H1 (cell line): ENCODE measurements around the gene SPIRE1. TPM values are rescaled to one million over a fixed set of nuclear protein-coding genes. Genes with fewer than 3 reads are reported as not detected.

ENCODE experiments used
- CTCF ChIA-PET: fragments of 300-600 bp; sonication (Branson Sonifier 250); formaldehyde crosslinking; loops from one replicate; lab custom pipeline; 2021; ENCODE audit not compliant: partially characterized antibody; lab: Charles Lee
- POLR2A ChIA-PET: fragments of 300-600 bp; sonication (Branson Sonifier 250); formaldehyde crosslinking; loops from one replicate; lab custom pipeline; 2021; ENCODE audit warnings: inconsistent platforms; ENCODE audit not compliant: partially characterized antibody; lab: Charles Lee
- DNase-seq, 2 experiments: peaks; one replicate each; pipeline versions ENCODE4 v3.0.0 to v3.0.0-alpha.2; 2010 to 2022; ENCODE audit warnings: low spot score in 2 of 2, low read depth in 1 of 2, mixed read lengths in 1 of 2
- FAIRE-seq: peaks from 2 replicates; lab custom pipeline; 2011; peaks lifted over from hg19 to GRCh38; lab: Jason Lieb, UNC
- H2AFZ ChIP-seq: 2 replicates; pipeline ENCODE4 v1.8.1; 2012; ENCODE audit warnings: low read length, inconsistent platforms
- H2AK5ac ChIP-seq: 2 replicates; pipeline ENCODE4 v1.6.1; 2013; ENCODE audit warnings: low read depth, low read length
- H2BK120ac ChIP-seq: replicated peaks from 2 replicates; pipeline ENCODE3; 2013; ENCODE audit warnings: low read depth, low read length, inconsistent platforms
- H2BK12ac ChIP-seq: 2 replicates; pipeline ENCODE4 v1.6.1; 2013; ENCODE audit warnings: low read depth, low read length
- H2BK15ac ChIP-seq: 2 replicates; pipeline ENCODE4 v1.6.1; 2013; ENCODE audit warnings: low read length
- H2BK20ac ChIP-seq: 2 replicates; pipeline ENCODE4 v1.6.1; 2013; ENCODE audit warnings: low read length
- H2BK5ac ChIP-seq: 2 replicates; pipeline ENCODE4 v1.6.1; 2013; ENCODE audit warnings: low read depth, low read length
- H3K14ac ChIP-seq: 2 replicates; pipeline ENCODE4 v1.6.1; 2013; ENCODE audit warnings: inconsistent platforms; ENCODE audit not compliant: insufficient read length
- H3K18ac ChIP-seq: 2 replicates; pipeline ENCODE4 v1.6.1; 2013; ENCODE audit warnings: low read length; ENCODE audit errors: extremely low read depth
- H3K23ac ChIP-seq: 2 replicates; pipeline ENCODE4 v1.6.1; 2013; ENCODE audit warnings: inconsistent platforms; ENCODE audit not compliant: insufficient read length
- H3K23me2 ChIP-seq: 2 replicates; pipeline ENCODE4 v1.6.1; 2013; ENCODE audit warnings: low read depth, low read length
- H3K27ac ChIP-seq: 2 replicates; pipeline ENCODE4 v1.6.1; 2011; ENCODE audit warnings: low read depth, low read length, inconsistent platforms
- H3K27me3 ChIP-seq, 4 experiments: replicated peaks in 1 of 4; 1 replicate in 1 of 4; 2 replicates in 3 of 4; pipeline versions ENCODE4 v1.6.1 to v1.8.1; 2011 to 2013; ENCODE audit warnings: low read length in 3 of 4, mild to moderate bottlenecking in 3 of 4, inconsistent platforms in 2 of 4, mixed read lengths in 2 of 4, moderate library complexity in 1 of 4; ENCODE audit not compliant: control insufficient read depth in 3 of 4, insufficient read depth in 3 of 4; ENCODE audit errors: extremely low read depth in 1 of 4
- H3K36me3 ChIP-seq, 4 experiments: 2 replicates each; pipeline versions ENCODE4 v1.6.1 to v1.8.1; 2011 to 2013; ENCODE audit warnings: mild to moderate bottlenecking in 4 of 4, low read length in 3 of 4, moderate library complexity in 2 of 4, control low read depth in 1 of 4, inconsistent platforms in 1 of 4; ENCODE audit not compliant: insufficient read depth in 4 of 4, control insufficient read depth in 2 of 4
- H3K4ac ChIP-seq: replicated peaks from 2 replicates; pipeline ENCODE3; 2013; ENCODE audit warnings: low read length, low read depth, mixed read lengths, inconsistent platforms; ENCODE audit not compliant: insufficient read length
- H3K4me1 ChIP-seq, 4 experiments: replicated peaks in 1 of 4; 1 replicate in 1 of 4; 2 replicates in 3 of 4; pipeline versions ENCODE4 v1.6.1 to v1.8.1; 2011 to 2013; ENCODE audit warnings: low read length in 3 of 4, inconsistent platforms in 2 of 4, mixed read lengths in 1 of 4; ENCODE audit not compliant: insufficient read depth in 4 of 4, control insufficient read depth in 3 of 4
- H3K4me2 ChIP-seq, 2 experiments: 2 replicates each; pipeline versions ENCODE4 v1.6.1 to v1.8.1; 2011 to 2013; ENCODE audit warnings: low read depth in 2 of 2, low read length in 2 of 2, control low read depth in 1 of 2, inconsistent platforms in 1 of 2, mild to moderate bottlenecking in 1 of 2; ENCODE audit not compliant: insufficient read depth in 1 of 2
- H3K4me3 ChIP-seq, 4 experiments: fragments of 200-600, 300-600 bp in 1 of 4; sonication (generic), shearing (Covaris generic), sonication (Bioruptor Twin) in 1 of 4; 2 replicates each; pipeline versions ENCODE4 v1.5.1 to v1.8.1; 2011 to 2016; ENCODE audit warnings: low read length in 4 of 4, low read depth in 3 of 4, control low read depth in 2 of 4, inconsistent platforms in 2 of 4, mild to moderate bottlenecking in 2 of 4, mixed read lengths in 1 of 4, moderate library complexity in 1 of 4; ENCODE audit not compliant: insufficient read depth in 2 of 4; ENCODE audit errors: extremely low read depth in 1 of 4
- H3K56ac ChIP-seq: replicated peaks from 2 replicates; pipeline ENCODE3; 2013; ENCODE audit warnings: low read depth, mild to moderate bottlenecking, mixed read lengths, low read length, inconsistent platforms; ENCODE audit not compliant: insufficient read length
- H3K79me1 ChIP-seq: 2 replicates; pipeline ENCODE4 v1.6.1; 2013; ENCODE audit warnings: low read depth, low read length, control low read depth
- H3K79me2 ChIP-seq, 2 experiments: 2 replicates each; pipeline versions ENCODE4 v1.6.1 to v1.8.1; 2012 to 2013; ENCODE audit warnings: low read length in 2 of 2, mild to moderate bottlenecking in 2 of 2, inconsistent platforms in 1 of 2; ENCODE audit not compliant: insufficient read depth in 2 of 2, control insufficient read depth in 1 of 2
- H3K9ac ChIP-seq, 4 experiments: replicated peaks in 1 of 4; 1 replicate in 1 of 4; 2 replicates in 3 of 4; pipeline versions ENCODE4 v1.6.1 to v1.8.1; 2011 to 2013; ENCODE audit warnings: low read depth in 3 of 4, low read length in 3 of 4, control low read depth in 2 of 4, mild to moderate bottlenecking in 2 of 4, moderate library complexity in 2 of 4, inconsistent platforms in 1 of 4; ENCODE audit errors: extremely low read depth in 1 of 4
- H3K9me3 ChIP-seq, 2 experiments: 2 replicates each; pipeline versions ENCODE4 v1.6.1 to v1.8.1; 2012 to 2013; ENCODE audit warnings: mild to moderate bottlenecking in 2 of 2, moderate library complexity in 2 of 2, control low read depth in 1 of 2, inconsistent platforms in 1 of 2, low read depth in 1 of 2, low read length in 1 of 2, mixed read lengths in 1 of 2; ENCODE audit not compliant: insufficient read depth in 2 of 2
- H4K20me1 ChIP-seq, 2 experiments: replicated peaks in 1 of 2; 2 replicates each; pipeline versions ENCODE3 to v1.8.1; 2011 to 2013; ENCODE audit warnings: inconsistent platforms in 2 of 2, low read length in 2 of 2, mild to moderate bottlenecking in 1 of 2; ENCODE audit not compliant: insufficient read depth in 2 of 2, control insufficient read depth in 1 of 2
- H4K5ac ChIP-seq: 2 replicates; pipeline ENCODE4 v1.6.1; 2013; ENCODE audit warnings: low read length, low read depth, mixed read lengths, inconsistent platforms; ENCODE audit not compliant: insufficient read length
- H4K8ac ChIP-seq: 2 replicates; pipeline ENCODE4 v1.8.0; 2013; ENCODE audit warnings: mild to moderate bottlenecking, moderate library complexity, low read length, inconsistent platforms; ENCODE audit not compliant: insufficient read depth; ENCODE audit errors: extremely low read depth
- H4K91ac ChIP-seq: replicated peaks from 2 replicates; pipeline ENCODE3; 2013; ENCODE audit warnings: low read length, mixed read lengths, inconsistent platforms; ENCODE audit not compliant: insufficient read length
- BACH1 ChIP-seq: IDR thresholded peaks from 2 replicates; pipeline ENCODE4 v1.6.1; 2012; ENCODE audit warnings: low read length, improper control_type of control experiment
- EZH2 ChIP-seq: fragments of 200-600 bp; sonication (generic); IDR thresholded peaks from 2 replicates; pipeline ENCODE4 v1.7.1; 2012; ENCODE audit warnings: low read depth, mild to moderate bottlenecking, moderate library complexity, low read length, inconsistent platforms; ENCODE audit not compliant: severe bottlenecking
- HDAC6 ChIP-seq: IDR thresholded peaks from one replicate; pipeline ENCODE4 v1.7.1; 2012; ENCODE audit warnings: low read depth, mild to moderate bottlenecking, inconsistent platforms, low read length, moderate library complexity
- PHF8 ChIP-seq: fragments of 200-600 bp; sonication (generic); conservative IDR thresholded peaks from 2 replicates; pipeline ENCODE4 v1.7.1; 2012; ENCODE audit warnings: low read depth, mild to moderate bottlenecking, inconsistent platforms, low read length, moderate library complexity
- RAD21 ChIP-seq, 2 experiments: IDR thresholded peaks in 1 of 2; conservative IDR thresholded peaks in 1 of 2; 2 replicates each; pipeline ENCODE4 v1.6.1; 2011; ENCODE audit warnings: low read depth in 2 of 2, low read length in 2 of 2, improper control_type of control experiment in 1 of 2, inconsistent platforms in 1 of 2, mild to moderate bottlenecking in 1 of 2, moderate library complexity in 1 of 2
- RXRA ChIP-seq: IDR thresholded peaks from 2 replicates; pipeline ENCODE4 v1.6.1; 2011; ENCODE audit warnings: low read depth, mild to moderate bottlenecking, low read length, moderate library complexity; ENCODE audit not compliant: insufficient read depth
- TAF7 ChIP-seq: optimal IDR thresholded peaks from 2 replicates; pipeline ENCODE3; 2011; ENCODE audit warnings: low read depth, mild to moderate bottlenecking, inconsistent platforms, low read length, moderate library complexity, borderline replicate concordance
- TEAD4 ChIP-seq: IDR thresholded peaks from 2 replicates; pipeline ENCODE4 v1.6.1; 2012; ENCODE audit warnings: low read depth, low read length, inconsistent platforms, mixed read lengths
- USF2 ChIP-seq: IDR thresholded peaks from 2 replicates; pipeline ENCODE4 v1.6.1; 2011; ENCODE audit warnings: low read length, improper control_type of control experiment
- YY1 ChIP-seq: IDR thresholded peaks from 2 replicates; pipeline ENCODE4 v1.6.1; 2011; ENCODE audit warnings: low read depth, mild to moderate bottlenecking, low read length
- ZNF274 ChIP-seq: IDR thresholded peaks from 2 replicates; pipeline ENCODE4 v1.7.0; 2012; ENCODE audit warnings: low read length, borderline replicate concordance; ENCODE audit errors: extremely low read depth
- WGBS, 2 experiments: shearing (Covaris generic) in 1 of 2; methylation state at CpG; one replicate each; pipeline versions ENCODE4 v1.1.6 to v1.1.7; 2013 to 2015; ENCODE audit warnings: low lambda C conversion rate in 2 of 2, mixed read lengths in 2 of 2, inconsistent platforms in 1 of 2, low coverage in 1 of 2, missing lambda C conversion rate in 1 of 2; ENCODE audit not compliant: insufficient replicate concordance in 2 of 2, insufficient coverage in 1 of 2, insufficient read length in 1 of 2; ENCODE audit errors: extremely low coverage in 1 of 2, missing lambda C conversion rate in 1 of 2; 5-methylcytosine and 5-hydroxymethylcytosine counted together
- polyA plus RNA-seq, 7 experiments: library from polyadenylated mRNA; depleted of rRNA in 3 of 7; stranded (reverse) in 5 of 7; unstranded in 2 of 7; fragments of >200 nt in 5 of 7; fragments of 200-250 nt in 2 of 7; gene quantifications; 1 replicate in 5 of 7; 2 replicates in 1 of 7; 4 replicates in 1 of 7; pipeline versions ENCODE4 v1.2.1 to v1.2.3, GENCODE V29; 2011 to 2013; ENCODE audit warnings: missing spikeins in 2 of 7, mixed read lengths in 2 of 7
- total RNA-seq: library from RNA; stranded (reverse); fragmentation: NEBNext Ultra II Directional; extraction: Animal tissue kit (Norgen Biotek cat#: 25700); gene quantifications from 2 replicates; pipeline ENCODE4 v1.2.1, GENCODE V29; 2021

SPIRE1 gene
- total and polyA plus RNA-seq, 2 of the 8 experiments (the other 6 are each of a cell fraction or from before 2014, with no cell fraction given) = 6.0 to 21.5 TPM

GRCh38 chr18:12443551-12443950 is 214.4 kb downstream of the SPIRE1 start:
- no peak overlapping the region for H3K4ac ChIP-seq
- no peak overlapping the region for H3K4me2 ChIP-seq
- POLR2A ChIA-PET = interaction anchor here (1.0 to 1.8 kb wide), 2 partner anchors 8 to 20 kb away, joined by 3 to 4 read pairs; no protein-coding TSS in a partner anchor
- H3K14ac ChIP-seq = no peak overlapping the region
- H3K4me3 ChIP-seq = no peak overlapping the region
- no peak for DNase-seq
- H4K5ac ChIP-seq = no peak overlapping the region
- H2BK120ac ChIP-seq = no peak overlapping the region
- H2AFZ ChIP-seq = no peak overlapping the region
- no peak overlapping the region for H3K56ac ChIP-seq
- no peaks in the 10 kb centered on the region for H3K79me1 ChIP-seq
- H4K8ac ChIP-seq = no peak overlapping the region
- H3K23ac ChIP-seq = no peak overlapping the region
- H2AK5ac ChIP-seq = no peak overlapping the region
- no peak overlapping the region for H3K9ac ChIP-seq
- no peaks in the 10 kb centered on the region for H3K79me2 ChIP-seq
- no peak overlapping the region for H4K91ac ChIP-seq
- H3K36me3 ChIP-seq = no peaks in the 10 kb centered on the region; a peak in 1 of 8 replicates
- H3K9me3 ChIP-seq = peaks cover 0 to 9% of the 10 kb centered on the region in 2 experiments; a peak in 1 of 4 replicates
- WGBS, 2 experiments = 90% methylated on average over 3 of the region's 3 CpGs; no CpG with 5 or more reads in 1 of the 2 experiments
- TF ChIP-seq EZH2 (no peak), YY1 (no peak), RAD21 (IDR thresholded peaks at IDR 0.05 in 1 of 2, conservative IDR thresholded peaks at IDR 0.05 in 1 of 2; ENCODE audit: low read depth in 2 of 2, low read length in 2 of 2) (no peak), USF2 (no peak), PHF8 (no peak), TEAD4 (no peak), TAF7 (no peak), RXRA (no peak), HDAC6 (no peak), BACH1 (no peak), ZNF274 (no peak)
- TF ChIP-seq, all 59 proteins: peak for 0
- no peaks in the 10 kb centered on the region for H3K23me2 ChIP-seq
- no peak overlapping the region for H2BK5ac ChIP-seq
- H2BK20ac ChIP-seq = no peak overlapping the region
- no peak overlapping the region for H2BK15ac ChIP-seq
- no peaks in the 10 kb centered on the region for H4K20me1 ChIP-seq
- no peak overlapping the region for H2BK12ac ChIP-seq
- no peaks in the 10 kb centered on the region for H3K27me3 ChIP-seq
- H3K18ac ChIP-seq = no peak overlapping the region
- no peak for FAIRE-seq
- no peak overlapping the region for H3K27ac ChIP-seq
- CTCF ChIA-PET = no interaction called here
- no peaks in the 10 kb centered on the region for H3K4me1 ChIP-seq
